VCaP (cell line): Measurements from ENCODE around the gene SHTN1.

Experiments
- H3K27ac ChIP-seq: fragments of 450-650 bp; 2 replicates; pipeline ENCODE4 v1.5.1; 2017
- TF ChIP-seq, protein P1 (sequence below): fragments of 450-650 bp; conservative IDR thresholded peaks from 2 replicates; pipeline ENCODE4 v1.5.1; 2017; ENCODE audit warnings: mild to moderate bottlenecking, moderate library complexity

Gene SHTN1

DNA sequence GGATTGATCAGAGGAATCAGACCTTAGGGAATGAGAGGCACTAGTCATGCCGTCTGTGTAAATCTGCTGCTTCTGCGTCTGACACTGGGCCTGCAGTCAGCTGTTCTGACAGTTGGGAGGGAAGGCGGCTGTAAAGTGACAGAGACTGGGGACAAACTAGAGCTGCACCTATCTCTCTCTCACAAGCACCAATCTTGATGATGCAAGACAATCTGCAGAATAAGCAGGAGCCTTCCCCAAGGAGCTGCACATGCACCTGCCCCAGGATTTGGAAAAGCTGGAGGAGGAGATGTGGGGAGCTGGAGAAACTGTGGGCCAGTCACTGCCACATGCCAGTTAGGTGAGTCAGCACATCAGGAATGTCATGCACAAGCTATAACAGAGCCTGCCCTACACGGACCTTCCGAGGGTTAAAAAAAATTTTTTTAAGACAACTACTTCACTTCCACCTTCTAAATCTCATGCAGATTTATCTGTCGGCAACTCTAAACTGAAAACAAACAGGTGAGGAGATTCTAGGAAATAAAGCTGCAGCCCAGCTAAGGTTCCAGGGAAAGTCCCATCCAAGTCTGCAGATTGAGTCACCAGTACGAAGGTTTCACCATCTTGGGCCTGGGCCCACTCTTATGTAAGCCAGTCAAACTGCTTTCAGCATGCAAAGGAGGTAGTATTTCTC lies 116.5 kb downstream of the SHTN1 start:
- TF ChIP-seq, protein P1, sequence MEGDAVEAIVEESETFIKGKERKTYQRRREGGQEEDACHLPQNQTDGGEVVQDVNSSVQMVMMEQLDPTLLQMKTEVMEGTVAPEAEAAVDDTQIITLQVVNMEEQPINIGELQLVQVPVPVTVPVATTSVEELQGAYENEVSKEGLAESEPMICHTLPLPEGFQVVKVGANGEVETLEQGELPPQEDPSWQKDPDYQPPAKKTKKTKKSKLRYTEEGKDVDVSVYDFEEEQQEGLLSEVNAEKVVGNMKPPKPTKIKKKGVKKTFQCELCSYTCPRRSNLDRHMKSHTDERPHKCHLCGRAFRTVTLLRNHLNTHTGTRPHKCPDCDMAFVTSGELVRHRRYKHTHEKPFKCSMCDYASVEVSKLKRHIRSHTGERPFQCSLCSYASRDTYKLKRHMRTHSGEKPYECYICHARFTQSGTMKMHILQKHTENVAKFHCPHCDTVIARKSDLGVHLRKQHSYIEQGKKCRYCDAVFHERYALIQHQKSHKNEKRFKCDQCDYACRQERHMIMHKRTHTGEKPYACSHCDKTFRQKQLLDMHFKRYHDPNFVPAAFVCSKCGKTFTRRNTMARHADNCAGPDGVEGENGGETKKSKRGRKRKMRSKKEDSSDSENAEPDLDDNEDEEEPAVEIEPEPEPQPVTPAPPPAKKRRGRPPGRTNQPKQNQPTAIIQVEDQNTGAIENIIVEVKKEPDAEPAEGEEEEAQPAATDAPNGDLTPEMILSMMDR, result no peak
- no peak overlapping the region for H3K27ac ChIP-seq

DNA sequence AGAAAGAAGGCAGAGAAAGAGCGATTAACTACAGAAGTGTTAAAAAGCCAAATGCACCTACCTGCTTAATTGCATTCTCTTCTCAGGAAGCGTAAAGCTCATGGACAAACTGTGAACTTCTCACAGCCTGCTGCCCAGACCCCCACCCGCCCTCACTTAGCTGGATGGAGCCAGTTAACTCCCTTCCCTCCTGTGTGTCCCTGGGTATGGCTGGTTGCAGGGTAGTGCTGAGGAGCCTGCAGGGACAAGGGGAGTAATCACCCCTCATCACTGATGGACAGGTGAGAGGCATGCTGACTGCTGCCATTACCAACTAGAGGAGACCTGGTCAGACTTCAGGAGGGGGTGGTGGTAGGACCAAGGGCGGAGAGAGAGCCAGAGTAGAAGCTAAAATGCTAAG lies 118.2 kb downstream of the SHTN1 start:
- TF ChIP-seq, protein P1, result no peak
- no peak overlapping the region for H3K27ac ChIP-seq

DNA sequence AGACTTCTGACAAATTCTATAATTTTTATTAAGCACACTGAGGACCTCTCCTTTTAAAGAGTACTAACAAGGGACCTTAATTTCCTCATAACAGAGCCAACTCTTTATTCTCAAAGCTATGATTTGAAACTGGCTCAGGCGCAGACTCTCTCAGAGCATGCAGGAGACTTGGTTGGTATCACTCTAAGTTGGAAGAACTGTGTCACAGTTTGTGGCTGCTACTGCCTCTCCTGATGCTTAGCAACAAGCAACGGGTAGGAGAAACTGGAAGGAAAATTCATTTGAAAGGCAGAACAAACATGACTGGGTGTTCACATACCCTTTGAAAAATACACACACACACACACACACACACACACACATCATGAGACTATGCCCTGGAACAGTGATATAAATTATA lies 122.3 kb downstream of the SHTN1 start:
- no peak overlapping the region for H3K27ac ChIP-seq

DNA sequence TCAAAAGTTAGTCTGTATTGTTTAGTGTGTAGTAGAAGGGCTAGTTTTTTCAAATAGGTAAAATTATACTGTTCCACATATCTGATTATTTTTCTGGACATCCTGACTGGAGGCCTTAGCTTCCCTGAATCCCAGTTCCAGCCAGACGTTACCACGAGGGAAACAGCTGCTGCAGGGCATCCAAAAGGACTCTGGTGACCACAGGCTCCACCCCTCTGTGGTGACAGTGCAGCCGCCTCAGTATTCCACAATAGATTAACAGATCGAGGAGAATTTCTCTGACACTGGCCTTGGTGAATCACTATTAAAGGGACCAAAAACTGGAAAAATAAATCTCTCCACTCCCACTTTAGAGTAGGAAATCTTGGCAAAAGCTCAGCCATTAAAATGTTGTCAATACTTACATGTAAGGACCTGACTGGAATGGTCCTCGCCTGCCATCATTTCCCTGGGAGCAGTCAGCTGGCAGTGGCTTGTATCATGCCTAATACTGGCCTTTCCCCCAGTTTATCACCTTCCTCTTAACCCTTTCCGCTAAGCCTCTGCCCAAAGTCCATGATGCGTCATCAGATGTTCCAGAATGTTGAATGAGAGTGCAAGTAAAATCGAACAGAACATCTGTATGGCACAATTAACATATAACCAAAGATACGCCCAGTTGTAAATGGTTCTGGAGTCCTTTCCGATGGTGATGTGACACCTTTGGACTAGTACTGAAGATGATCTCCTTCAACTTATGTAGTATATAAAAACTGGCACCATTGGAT lies 124.1 kb downstream of the SHTN1 start:
- no peak overlapping the region for H3K27ac ChIP-seq
- TF ChIP-seq, protein P1, result no peak

More for the DNA sequence above, 122.3 kb downstream of the SHTN1 start:
- TF ChIP-seq, protein P1, result no peak

DNA sequence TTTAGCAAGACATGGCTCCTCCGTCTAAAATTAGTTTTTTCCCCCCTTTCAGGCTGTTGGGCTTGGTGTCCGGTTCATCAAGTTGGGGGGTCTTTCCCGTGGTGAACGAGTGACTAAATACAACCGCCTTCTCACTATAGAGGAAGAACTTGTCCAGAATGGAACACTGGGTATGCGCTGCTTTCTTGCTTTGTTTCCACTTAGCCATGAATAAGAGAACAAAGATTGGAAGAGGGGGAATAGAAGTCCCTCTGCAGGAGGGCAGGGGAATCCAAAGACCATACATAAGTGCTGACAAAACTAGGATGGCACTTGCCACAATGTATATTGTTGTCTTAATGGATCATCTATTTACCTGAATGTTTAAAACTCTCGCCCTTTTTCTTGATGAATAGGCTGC lies 125.2 kb downstream of the SHTN1 start:
- H3K27ac ChIP-seq, result no peak overlapping the region
- TF ChIP-seq, protein P1, result no peak

DNA sequence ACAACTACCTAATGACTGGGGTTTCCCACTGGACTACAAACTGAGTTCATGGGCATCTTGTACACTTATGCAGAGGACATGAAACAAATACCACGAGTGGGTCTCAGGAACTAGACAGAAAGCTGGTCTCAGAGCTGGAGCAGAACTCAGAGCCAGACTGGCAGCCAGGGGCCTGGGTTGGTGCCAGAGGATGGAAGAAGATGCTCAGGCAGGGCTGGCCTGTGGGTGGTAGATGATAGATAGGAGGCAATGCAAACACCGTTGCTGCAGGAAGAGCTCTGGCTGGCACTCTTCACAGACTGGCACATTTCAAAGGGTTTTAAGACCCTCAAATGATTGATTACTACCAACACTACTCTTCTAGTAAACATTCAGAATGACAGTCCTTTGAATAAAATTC lies 126.9 kb downstream of the SHTN1 start:
- TF ChIP-seq, protein P1, result no peak

DNA sequence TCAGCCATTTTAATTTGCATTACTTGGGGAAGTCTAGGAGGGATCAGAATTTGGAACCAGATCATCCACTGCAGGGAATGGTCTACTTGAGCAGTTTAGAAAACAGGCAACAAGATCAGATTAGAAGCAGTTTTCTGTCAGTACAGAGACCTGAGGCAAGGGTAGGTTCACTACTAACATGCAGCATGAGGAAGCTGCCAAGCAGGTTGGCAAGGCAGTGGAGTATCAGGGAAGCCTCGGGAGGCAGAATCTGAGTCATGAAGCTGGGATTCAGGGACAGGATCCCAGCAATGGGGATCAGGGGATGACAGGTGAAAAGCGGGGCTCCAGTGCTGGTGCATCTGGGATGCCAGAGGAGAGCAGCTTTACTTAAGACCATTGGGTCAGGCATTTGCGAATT lies 127.6 kb downstream of the SHTN1 start:
- TF ChIP-seq, protein P1, result no peak
- H3K27ac ChIP-seq, result no peak overlapping the region

More for the DNA sequence above, 126.9 kb downstream of the SHTN1 start:
- H3K27ac ChIP-seq, result no peak overlapping the region
